H54 (cell line): ENCODE data around the gene ZNF200.
"Not testable (repeated sequence)": the region's sequence is repeated elsewhere in the genome, so short reads cannot be mapped to it uniquely, and the experiment has no call there.

Experiments
- DNase-seq: peaks from one replicate; pipeline ENCODE4 v3.0.0; 2011; ENCODE audit warnings: low spot score, mixed read lengths; ENCODE audit not compliant: insufficient read length
- FAIRE-seq: peaks from 3 replicates; lab custom pipeline; 2011; peaks lifted over from hg19 to GRCh38; lab: Jason Lieb, UNC
- POLR2A ChIP-seq: IDR thresholded peaks from 2 replicates; pipeline ENCODE4 v1.6.1; 2011; ENCODE audit warnings: low read depth, mild to moderate bottlenecking, low read length

ZNF200 gene

DNA sequence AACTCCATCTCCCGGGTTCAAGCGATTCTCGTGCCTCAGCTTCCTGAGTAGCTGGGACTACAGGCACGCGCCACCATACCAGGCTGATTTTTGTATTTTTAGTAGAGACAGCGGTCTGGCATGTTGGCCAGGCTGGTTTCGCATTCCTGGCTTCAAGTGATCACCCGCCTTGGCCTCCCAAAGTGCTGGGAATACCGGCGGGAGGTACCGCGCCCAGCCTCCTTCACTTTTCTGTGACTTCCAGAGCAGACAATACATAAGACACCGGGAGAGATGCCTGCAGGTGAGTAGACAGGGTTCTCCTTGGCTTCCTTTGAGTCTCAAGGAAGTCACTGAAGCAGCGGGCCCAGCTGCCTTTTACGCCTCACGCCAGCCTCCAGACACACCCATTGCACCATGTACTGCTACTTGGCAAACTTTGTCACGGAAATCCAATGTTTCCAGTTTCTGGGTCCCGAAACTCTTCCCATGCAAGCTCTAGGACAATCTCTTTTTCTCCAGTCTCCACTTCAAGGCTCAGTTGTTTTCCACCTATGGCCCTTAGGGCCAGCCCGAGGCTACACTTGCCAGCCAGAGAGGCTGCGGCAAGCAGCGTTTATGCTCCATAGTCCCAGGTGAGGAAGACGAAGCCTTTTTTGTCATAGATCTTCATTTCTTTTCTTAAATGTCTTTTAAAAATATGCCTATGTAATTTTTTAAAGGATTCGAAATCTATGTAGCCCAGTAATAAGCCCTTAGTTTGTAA is 47.8 kb downstream of the ZNF200 start:
- DNase-seq (no peak), FAIRE-seq (no peak)
- no peak for TF ChIP-seq POLR2A

DNA sequence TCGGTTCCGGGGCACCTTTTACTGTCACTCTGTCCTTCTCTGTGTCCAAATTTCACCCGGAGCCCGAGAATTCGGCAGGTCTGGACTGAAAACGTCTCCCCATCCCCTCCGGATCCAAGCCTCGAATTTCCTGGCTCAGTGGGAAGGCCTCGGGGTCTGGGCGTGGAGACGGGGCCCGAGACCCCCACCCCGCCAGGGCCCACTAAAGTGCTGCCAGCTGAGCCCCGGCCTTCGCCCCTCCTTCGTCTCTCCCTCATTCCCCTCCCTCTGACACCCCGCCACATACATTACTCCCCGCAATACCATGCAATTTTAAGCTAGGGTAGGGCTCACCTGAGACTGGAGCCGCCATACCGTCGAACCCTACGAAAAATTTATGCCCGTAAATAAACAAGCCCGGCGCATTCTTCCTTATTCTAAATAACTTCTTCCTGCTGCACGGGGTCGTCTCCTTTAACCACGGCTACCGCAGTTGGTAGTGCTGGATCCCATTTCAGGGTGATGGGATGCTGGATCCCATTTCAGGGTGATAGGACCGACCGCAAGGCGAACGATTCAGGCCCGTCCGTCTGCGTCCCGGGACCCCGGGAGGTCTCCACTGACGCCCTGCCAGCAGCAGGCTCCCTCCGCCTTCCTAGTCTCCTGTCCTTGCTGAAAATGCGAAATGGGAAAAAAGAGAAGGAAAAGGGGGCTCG is 51.4 kb downstream of the ZNF200 start:
- no peak for FAIRE-seq
- DNase-seq = no peak
- no peak for TF ChIP-seq POLR2A

DNA sequence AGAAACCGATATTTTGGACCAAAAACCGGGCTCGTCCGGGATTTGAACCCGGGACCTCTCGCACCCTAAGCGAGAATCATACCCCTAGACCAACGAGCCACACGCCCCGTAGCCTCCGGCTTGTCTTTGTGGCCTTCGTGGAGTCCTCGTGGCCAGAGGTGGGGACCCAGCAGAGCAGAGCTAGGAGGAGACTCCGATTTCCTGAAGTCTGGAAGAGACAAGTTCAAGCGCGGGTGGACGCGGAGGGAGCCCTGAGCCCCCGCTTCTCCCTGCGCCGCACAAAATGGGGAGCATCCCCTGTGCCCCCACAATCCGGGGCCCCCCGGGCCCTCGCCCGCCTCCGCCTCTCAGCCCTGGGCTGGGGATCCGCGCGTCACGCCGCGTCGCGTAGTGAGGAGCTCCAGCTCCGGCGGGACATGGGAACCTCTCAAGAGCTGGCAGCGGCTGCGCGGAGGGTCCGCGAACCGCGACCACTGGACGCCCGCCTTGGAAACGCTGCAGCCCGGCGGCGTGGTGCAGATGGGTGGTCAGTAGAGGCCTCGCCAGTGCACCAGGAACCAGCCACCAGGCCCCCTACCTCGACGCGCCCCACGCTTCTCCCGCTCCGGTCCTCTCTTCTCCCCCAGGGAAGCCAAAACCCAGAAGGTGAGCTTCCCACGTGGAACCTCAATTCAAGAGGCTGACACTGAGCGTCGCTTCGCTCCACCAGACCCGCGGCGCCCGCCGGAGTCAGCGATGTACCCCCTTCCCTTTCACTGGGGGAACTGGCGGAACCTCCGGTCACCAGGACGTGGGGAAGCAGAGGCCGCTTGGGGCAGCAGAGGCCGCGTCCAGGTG is 52.1 kb downstream of the ZNF200 start:
- no peak for FAIRE-seq
- peak; percentile 66 for DNase-seq
- no peak for TF ChIP-seq POLR2A

DNA sequence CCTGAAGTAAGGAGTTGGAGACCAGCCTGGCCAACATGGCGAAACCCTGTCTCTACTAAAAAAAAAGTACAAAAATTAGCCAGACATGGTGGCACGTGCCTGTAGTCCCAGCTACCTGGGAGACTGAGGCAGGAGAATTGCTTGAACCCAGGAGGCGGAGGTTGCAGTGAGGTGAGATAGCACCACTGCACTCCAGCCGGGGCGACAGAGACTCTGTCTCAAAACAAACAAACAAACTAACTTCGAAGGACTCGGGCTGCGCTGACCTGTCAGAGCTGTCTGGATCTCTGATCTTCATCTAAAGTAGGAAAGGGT is 52.7 kb downstream of the ZNF200 start:
- DNase-seq, FAIRE-seq: not testable (repeated sequence)

DNA sequence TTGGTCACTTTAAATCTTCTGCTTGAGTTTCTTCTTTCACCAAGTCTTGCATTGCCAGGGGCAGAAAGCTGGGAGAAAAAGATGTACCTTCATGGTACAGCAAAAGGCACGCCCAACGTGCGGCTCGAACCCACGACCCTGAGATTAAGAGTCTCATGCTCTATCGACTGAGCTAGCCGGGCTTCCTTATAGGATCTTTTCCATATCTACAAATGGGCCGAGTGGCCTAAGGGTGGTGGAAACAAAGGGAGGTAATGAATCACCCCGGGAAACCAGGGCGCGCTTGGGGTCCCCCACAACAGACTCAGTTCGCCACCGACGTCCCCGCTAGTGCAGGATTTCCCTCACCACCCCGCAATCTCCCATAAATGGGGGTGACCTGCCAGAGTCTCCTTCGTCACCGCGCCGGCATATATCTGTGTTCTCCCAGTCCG is 54.5 kb downstream of the ZNF200 start:
- no peak for TF ChIP-seq POLR2A
- DNase-seq = no peak
- FAIRE-seq = no peak

DNA sequence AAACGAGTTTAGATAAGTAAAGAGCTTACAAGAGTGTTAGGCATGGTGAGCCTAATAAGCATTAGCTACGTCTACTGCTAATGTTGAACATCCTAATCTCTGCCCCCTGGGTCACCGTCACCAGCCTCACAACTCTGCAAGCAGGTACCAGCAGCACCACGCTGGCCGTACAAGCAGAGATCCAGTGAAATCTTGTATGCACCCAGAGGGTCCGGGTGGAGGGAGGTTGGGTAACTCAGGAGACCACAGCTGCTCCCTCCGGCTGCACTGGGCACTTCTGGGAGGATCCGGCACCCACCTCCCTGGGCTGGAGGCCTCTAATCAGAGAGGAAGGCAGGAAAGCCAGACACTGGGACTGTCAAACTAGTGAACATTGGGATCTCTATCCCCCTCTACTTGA is 55.3 kb downstream of the ZNF200 start:
- TF ChIP-seq POLR2A = no peak
- DNase-seq (no peak), FAIRE-seq (no peak)

DNA sequence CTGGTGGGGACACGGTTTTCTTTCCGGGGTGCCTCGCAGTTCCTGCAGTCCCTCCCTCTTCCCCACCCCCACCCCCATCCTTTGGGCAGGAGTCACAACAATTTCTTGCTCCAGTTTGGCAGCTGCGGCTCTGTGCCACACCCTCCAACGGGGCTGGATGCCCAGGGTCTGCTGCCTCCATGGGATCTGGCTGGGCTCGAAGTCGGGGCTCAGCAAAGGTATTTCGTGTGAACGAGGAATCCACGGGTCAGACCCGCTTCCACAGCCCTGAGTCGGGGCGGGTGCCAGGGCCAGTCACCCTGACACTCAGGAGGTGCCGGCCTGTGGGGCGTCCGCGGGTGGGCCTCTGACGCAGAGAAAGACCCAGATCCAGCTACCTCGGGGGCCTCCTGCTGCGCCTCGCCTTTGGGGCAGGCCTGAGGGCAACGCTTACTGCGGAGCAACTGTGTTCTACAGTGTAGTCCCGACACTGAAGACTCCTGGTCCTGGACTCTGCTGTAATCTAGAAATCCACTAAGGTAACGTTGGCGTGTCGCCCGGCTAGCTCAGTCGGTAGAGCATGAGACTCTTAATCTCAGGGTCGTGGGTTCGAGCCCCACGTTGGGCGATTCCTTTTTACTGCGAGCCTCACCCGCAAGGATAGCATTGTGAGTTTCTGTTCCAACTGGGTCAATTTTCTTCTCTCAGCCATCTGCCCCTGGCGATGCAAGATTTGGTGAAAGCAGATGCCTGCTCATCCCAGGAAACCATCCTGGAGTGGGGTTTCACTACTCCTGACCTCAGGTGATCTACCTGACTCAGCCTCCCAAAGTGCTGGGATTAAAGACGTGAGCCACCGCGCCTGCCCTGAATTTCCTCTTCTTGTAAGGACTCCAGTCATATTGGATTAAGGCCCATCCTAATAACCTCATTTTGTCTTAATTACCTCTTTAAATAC is 59.5 kb downstream of the ZNF200 start:
- no peak for TF ChIP-seq POLR2A
- no peak for FAIRE-seq
- peak; percentile 76 for DNase-seq

DNA sequence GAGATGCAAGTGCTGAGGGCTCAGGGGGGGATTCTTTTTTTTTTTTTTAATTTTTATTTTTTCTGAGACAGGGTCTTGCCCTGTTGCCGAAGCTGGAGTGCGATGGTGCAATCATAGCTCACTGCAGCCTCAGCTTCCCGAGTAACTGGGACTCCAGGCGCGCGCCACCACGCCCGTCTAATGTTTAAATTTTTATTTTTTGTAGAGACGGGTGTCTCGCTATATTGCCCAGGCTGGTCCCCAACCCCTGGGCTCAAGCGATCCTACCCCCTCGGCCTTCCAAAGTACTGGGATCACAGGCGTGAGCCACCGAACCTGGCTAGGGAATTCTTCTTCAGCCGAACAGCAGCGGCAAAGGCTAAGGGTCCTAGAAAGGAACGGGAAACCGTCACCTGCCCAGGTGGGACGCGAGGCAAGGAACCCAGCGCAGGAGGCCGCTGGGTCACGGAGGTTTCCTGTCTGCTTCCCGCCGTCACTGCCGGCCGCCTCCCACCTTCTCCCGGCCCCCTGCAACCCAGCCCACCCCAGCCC is 60.3 kb downstream of the ZNF200 start:
- FAIRE-seq = no peak
- TF ChIP-seq POLR2A = no peak

DNA sequence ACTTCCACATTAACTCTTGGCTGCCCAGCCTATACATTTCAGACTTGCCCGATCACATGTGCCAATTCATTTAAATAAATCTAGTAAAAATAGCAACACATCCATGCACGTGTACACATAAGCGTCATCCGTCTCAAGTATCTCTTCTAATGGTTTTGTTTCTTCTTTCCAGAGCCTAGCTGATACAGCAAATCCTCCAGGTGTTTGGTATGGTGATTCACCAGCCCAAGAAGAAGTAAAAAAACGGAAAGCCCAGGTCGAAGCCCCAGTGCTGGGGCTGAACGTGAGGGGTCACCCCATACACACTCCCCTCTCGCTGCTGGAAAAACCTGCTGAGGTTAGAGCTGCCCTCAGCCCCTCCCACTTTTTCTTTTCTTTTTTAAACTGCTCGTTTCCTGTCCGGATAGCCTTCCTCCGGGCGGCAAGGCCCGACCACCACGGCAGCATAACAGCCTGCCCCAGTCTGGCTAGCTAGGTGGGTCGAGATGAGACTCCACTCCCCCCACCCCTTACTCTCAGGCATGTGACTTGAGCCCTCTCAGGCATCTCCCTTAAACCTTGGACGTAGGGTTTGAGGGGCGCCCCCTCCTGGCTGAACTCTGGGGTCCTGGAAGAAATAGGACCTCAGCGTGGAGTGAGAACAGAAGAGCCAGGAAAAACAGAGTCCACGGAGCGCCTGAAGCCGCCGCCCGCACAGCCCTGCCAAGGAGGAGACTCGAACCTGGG is 60.9 kb downstream of the ZNF200 start:
- no peak for TF ChIP-seq POLR2A
- DNase-seq (peak; percentile 63), FAIRE-seq (no peak)

More for the DNA sequence above, 60.3 kb downstream of the ZNF200 start:
- DNase-seq = no peak
